Kidney (tissue), 14 donors: ENCODE measurements around the gene U2SURP. TPM values are rescaled to one million over a fixed set of nuclear protein-coding genes. Genes with fewer than 3 reads are reported as not detected.

Experiments
- DNase-seq, 5 donors: peaks; one replicate each; pipeline ENCODE4 v3.0.0-alpha.2; 2013 to 2020
- FAIRE-seq: peaks from 2 replicates; lab custom pipeline; 2012; peaks lifted over from hg19 to GRCh38; lab: Jason Lieb, UNC
- H3K27ac ChIP-seq, 2 donors: one replicate each; pipeline ENCODE4 v1.7.0; 2013; ENCODE audit warnings: low read depth in 2 of 2, low read length in 2 of 2, inconsistent platforms in 1 of 2
- H3K27me3 ChIP-seq: one replicate; pipeline ENCODE4 v1.7.1; 2013; ENCODE audit warnings: low read length, inconsistent platforms; ENCODE audit not compliant: control insufficient read depth, insufficient read depth
- H3K36me3 ChIP-seq, 3 donors: one replicate each; pipeline versions ENCODE4 v1.7.0 to v1.7.1; 2013; ENCODE audit warnings: low read length in 3 of 3, control low read depth in 1 of 3, inconsistent platforms in 1 of 3; ENCODE audit not compliant: insufficient read depth in 3 of 3, control insufficient read depth in 2 of 3
- H3K4me1 ChIP-seq, 3 donors: one replicate each; pipeline versions ENCODE4 v1.7.0 to v1.7.1; 2013; ENCODE audit warnings: low read length in 3 of 3, inconsistent platforms in 1 of 3, low read depth in 1 of 3; ENCODE audit not compliant: control insufficient read depth in 2 of 3, insufficient read depth in 2 of 3
- H3K4me3 ChIP-seq, 3 donors: one replicate each; pipeline versions ENCODE4 v1.7.0 to v1.8.1; 2013; ENCODE audit warnings: low read length in 3 of 3, control low read depth in 1 of 3, inconsistent platforms in 1 of 3
- H3K9ac ChIP-seq, 3 donors: one replicate each; pipeline versions ENCODE4 v1.7.0 to v1.7.1; 2013; ENCODE audit warnings: low read length in 3 of 3, control low read depth in 1 of 3, inconsistent platforms in 1 of 3
- H3K9me3 ChIP-seq, 3 donors: one replicate each; pipeline versions ENCODE4 v1.7.0 to v1.7.1; 2013; ENCODE audit warnings: low read length in 3 of 3, control low read depth in 1 of 3, inconsistent platforms in 1 of 3; ENCODE audit not compliant: control insufficient read depth in 2 of 3, insufficient read depth in 1 of 3
- intact Hi-C: fragments of 100-400 bp; cut with DNase I; formaldehyde crosslinking; loops from one replicate; pipeline ENCODE4 v1.11.1; 2022
- polyA plus RNA-seq: library from polyadenylated mRNA; stranded (reverse); fragments of 350-450 nt; fragmentation: Illumina TruSeq; extraction: RNeasy Lipid Tissue Mini Kit (QIAGEN cat#74804); gene quantifications from one replicate; pipeline ENCODE4 v1.2.3, GENCODE V29; 2014; ENCODE audit warnings: low read depth, low replicate concordance; ENCODE audit not compliant: insufficient read depth
- total RNA-seq: library from RNA; stranded (reverse); fragmentation: NEBNext Ultra II Directional; extraction: Animal tissue kit (Norgen Biotek cat#: 25700); gene quantifications from one replicate; pipeline ENCODE4 v1.2.1, GENCODE V29; 2021
- TF ChIP-seq, protein P1 (sequence below): IDR thresholded peaks from 3 replicates; pipeline ENCODE4 v1.5.1; 2012; ENCODE audit warnings: mild to moderate bottlenecking, moderate library complexity, borderline replicate concordance; ENCODE audit not compliant: insufficient read depth; ENCODE audit errors: extremely low read depth
- donor health status: control.
- donor health status: control.
- donor health status: control.
- donor health status: control.
- donor health status: control.
- donor health status: DM: yes; HTN: yes; CAD: no.
- donor health status: Normal renal cell carcinoma (clear cell type).

U2SURP gene
- total and polyA plus RNA-seq, 2 donors from 2014 or later: 23.0 to 97.7 TPM

DNA sequence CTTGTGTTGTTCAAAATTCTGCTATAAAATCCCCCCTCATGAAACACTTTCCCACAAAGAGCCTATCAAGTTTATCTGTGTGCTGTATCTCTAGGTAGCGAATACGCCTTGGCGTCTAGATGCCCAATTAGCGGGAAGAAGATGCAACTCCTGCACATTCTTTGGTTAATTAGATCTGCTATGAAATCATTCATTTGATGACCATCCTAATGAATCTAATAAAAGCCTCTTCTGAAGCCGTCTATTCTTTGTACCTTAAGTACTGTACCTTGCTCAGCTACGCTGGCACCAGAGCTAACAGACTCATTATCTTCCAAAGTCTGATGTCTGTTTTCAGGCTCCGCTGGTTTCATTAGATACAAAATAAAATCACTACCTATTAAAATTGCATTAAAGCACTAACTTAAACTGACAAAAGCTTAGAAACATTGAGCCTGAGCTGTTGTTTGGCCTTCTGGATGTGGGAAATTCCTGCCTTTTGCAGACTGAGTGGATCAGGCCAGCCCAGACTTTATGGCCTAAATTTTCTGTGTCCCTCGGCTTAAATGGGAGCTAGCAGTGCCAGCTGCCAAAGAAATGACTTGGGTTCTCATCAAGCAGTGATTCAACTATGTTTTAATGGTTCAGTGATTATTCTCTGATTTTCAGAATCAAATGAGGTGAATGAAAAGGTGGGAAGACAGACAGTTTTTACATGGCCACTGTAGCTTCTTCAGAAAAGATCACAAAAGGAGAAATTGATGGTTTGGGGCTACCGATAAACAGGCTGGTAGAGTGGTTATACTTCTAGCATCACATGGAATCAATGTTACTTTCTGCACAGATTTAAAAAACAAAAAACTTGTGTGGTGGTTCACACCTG, 89.8 kb downstream of the U2SURP start:
- H3K27ac ChIP-seq: no peak overlapping the region
- no peak overlapping the region for H3K4me3 ChIP-seq
- H3K36me3 ChIP-seq: no peaks in the 10 kb centered on the region
- no peak for FAIRE-seq
- intact Hi-C loops: no loop called here
- no peak overlapping the region for H3K9ac ChIP-seq
- H3K4me1 ChIP-seq: no peaks in the 10 kb centered on the region
- no peaks in the 10 kb centered on the region for H3K27me3 ChIP-seq
- H3K9me3 ChIP-seq: no peaks in the 10 kb centered on the region
- no peak for DNase-seq
- TF ChIP-seq, protein P1, sequence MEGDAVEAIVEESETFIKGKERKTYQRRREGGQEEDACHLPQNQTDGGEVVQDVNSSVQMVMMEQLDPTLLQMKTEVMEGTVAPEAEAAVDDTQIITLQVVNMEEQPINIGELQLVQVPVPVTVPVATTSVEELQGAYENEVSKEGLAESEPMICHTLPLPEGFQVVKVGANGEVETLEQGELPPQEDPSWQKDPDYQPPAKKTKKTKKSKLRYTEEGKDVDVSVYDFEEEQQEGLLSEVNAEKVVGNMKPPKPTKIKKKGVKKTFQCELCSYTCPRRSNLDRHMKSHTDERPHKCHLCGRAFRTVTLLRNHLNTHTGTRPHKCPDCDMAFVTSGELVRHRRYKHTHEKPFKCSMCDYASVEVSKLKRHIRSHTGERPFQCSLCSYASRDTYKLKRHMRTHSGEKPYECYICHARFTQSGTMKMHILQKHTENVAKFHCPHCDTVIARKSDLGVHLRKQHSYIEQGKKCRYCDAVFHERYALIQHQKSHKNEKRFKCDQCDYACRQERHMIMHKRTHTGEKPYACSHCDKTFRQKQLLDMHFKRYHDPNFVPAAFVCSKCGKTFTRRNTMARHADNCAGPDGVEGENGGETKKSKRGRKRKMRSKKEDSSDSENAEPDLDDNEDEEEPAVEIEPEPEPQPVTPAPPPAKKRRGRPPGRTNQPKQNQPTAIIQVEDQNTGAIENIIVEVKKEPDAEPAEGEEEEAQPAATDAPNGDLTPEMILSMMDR: no peak

DNA sequence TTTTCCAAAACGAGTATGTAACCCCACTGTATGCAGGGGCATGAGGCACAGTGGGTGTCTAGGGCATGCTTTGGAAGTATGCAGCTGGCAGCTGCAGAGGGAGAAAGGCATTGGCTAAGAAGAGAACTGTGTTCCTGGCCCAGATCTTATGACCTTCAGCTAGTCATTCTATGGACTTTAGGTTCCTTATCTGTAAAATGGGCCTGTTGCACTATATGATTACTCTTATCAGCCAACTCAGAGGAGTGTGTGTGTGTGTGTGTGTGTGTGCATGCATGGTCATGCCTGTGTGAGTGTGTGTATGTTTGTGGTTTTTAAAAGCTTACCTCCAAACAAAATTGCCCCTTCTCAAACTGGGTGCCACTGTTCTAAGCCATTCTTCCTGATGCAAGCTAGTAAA, 90.8 kb downstream of the U2SURP start:
- TF ChIP-seq, protein P1: no peak
- intact Hi-C loops: no loop called here
- FAIRE-seq (no peak), DNase-seq (no peak)
- no peak overlapping the region for H3K9ac ChIP-seq
- no peak overlapping the region for H3K4me3 ChIP-seq
- no peak overlapping the region for H3K27ac ChIP-seq
- H3K27me3 ChIP-seq: no peaks in the 10 kb centered on the region
- H3K9me3 ChIP-seq: no peaks in the 10 kb centered on the region
- no peaks in the 10 kb centered on the region for H3K4me1 ChIP-seq
- no peaks in the 10 kb centered on the region for H3K36me3 ChIP-seq

DNA sequence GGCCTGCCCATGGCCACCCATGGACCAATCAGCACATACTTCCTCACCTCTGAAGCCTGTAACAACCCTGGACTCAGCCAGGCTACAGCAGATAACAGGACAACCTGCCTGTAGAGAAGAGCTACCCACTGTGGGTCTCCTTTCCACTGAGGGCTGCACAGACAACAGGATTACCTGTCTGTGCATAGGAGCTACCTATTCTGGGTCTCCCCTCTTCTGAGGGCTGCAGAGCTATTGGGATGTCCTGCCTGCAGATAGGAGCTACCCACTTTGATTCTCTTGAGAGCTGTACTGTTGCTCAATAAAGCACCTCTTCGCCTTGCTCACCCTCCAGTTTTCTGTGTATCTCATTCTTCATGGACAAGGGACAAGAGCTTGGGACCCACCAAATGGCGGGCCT, 94.4 kb downstream of the U2SURP start:
- no peak overlapping the region for H3K4me3 ChIP-seq
- DNase-seq: no peak
- H3K27me3 ChIP-seq: no peaks in the 10 kb centered on the region
- no peaks in the 10 kb centered on the region for H3K36me3 ChIP-seq
- no peak overlapping the region for H3K9ac ChIP-seq
- TF ChIP-seq, protein P1: no peak
- no peak overlapping the region for H3K27ac ChIP-seq
- intact Hi-C loops: no loop called here
- H3K9me3 ChIP-seq: no peaks in the 10 kb centered on the region
- no peaks in the 10 kb centered on the region for H3K4me1 ChIP-seq
- no peak for FAIRE-seq
